Tibial artery (tissue), 4 donors: ENCODE data around the gene AATF.

Source experiments
- DNase-seq, 2 donors: peaks; one replicate each; pipeline ENCODE4 v3.0.0-alpha.2; 2019
- H3K27ac ChIP-seq, 2 donors: fragments of 200-600 bp; sonication (generic) in 1 of 2; 1 replicate in 1 of 2; 2 replicates in 1 of 2; pipeline ENCODE4 v1.5.1; 2018 to 2019; ENCODE audit warnings: mild to moderate bottlenecking in 1 of 2
- H3K27me3 ChIP-seq, 2 donors: fragments of 200-600 bp; sonication (generic) in 1 of 2; one replicate each; pipeline versions ENCODE4 v1.5.1 to v1.6.0; 2016 to 2019
- H3K36me3 ChIP-seq, 3 donors: fragments of 200-600 bp; sonication (generic) in 2 of 3; one replicate each; pipeline ENCODE4 v1.5.1; 2016 to 2019; ENCODE audit warnings: mild to moderate bottlenecking in 2 of 3
- H3K4me1 ChIP-seq, 4 donors: fragments of 200-600 bp; sonication (generic) in 2 of 4; 1 replicate in 3 of 4; 2 replicates in 1 of 4; pipeline ENCODE4 v1.5.1; 2016 to 2019
- H3K4me3 ChIP-seq, 2 donors: fragments of 200-600 bp; sonication (generic) in 1 of 2; 1 replicate in 1 of 2; 2 replicates in 1 of 2; pipeline ENCODE4 v1.5.1; 2018 to 2019; ENCODE audit warnings: mild to moderate bottlenecking in 2 of 2
- H3K9me3 ChIP-seq, 3 donors: fragments of 200-600 bp; sonication (generic) in 1 of 3; one replicate each; pipeline ENCODE4 v1.5.1; 2016 to 2019
- CTCF ChIP-seq, 2 experiments: fragments of 200-600 bp in 1 of 2; fragments of 450-650 bp in 1 of 2; IDR thresholded peaks; one replicate each; pipeline ENCODE4 v1.5.1; 2017 to 2019; ENCODE audit warnings: antibody characterized with exemption in 2 of 2, mild to moderate bottlenecking in 1 of 2, moderate library complexity in 1 of 2
- intact Hi-C: fragments of 100-400 bp; cut with DNase I; formaldehyde crosslinking; loops from one replicate; pipeline ENCODE4 v1.15.0; 2023; ENCODE audit warnings: low total_unique reads

The AATF gene

GRCh38 chr17:37097154-37097553, 148.4 kb downstream of the AATF start:
- no peaks in the 10 kb centered on the region for H3K27me3 ChIP-seq
- no peak for TF ChIP-seq CTCF (IDR thresholded peaks at IDR 0.05)
- no peaks in the 10 kb centered on the region for H3K9me3 ChIP-seq
- DNase-seq: no peak
- intact Hi-C loops: no loop called here
- H3K36me3 ChIP-seq: peaks cover 25 to 64% (median 29%) of the 10 kb centered on the region in 3 donors
- no peaks in the 10 kb centered on the region for H3K4me1 ChIP-seq
- H3K27ac ChIP-seq: no peak overlapping the region
- H3K4me3 ChIP-seq: no peak overlapping the region

- Histone ChIP-seq H3K27ac (no peak overlapping the region), H3K4me1 (no peaks in the 10 kb centered on the region), H3K9me3 (no peaks in the 10 kb centered on the region), H3K4me3 (no peak overlapping the region), H3K27me3 (no peaks in the 10 kb centered on the region), H3K36me3 (peaks cover 25 to 66% (median 29%) of the 10 kb centered on the region in 3 donors)
- intact Hi-C loops: no loop called here
- no peak for TF ChIP-seq CTCF (IDR thresholded peaks at IDR 0.05)
- no peak for DNase-seq
Observed at GRCh38 chr17:37098152-37098551, 149.4 kb downstream of the AATF start.

GRCh38 chr17:37098910-37099664, 150.3 kb downstream of the AATF start:
- no peaks in the 10 kb centered on the region for H3K27me3 ChIP-seq
- no peak overlapping the region for H3K4me3 ChIP-seq
- H3K27ac ChIP-seq: no peak overlapping the region
- intact Hi-C loops: no loop called here
- H3K4me1 ChIP-seq: no peaks in the 10 kb centered on the region
- peaks cover 28 to 68% (median 29%) of the 10 kb centered on the region in 3 donors for H3K36me3 ChIP-seq
- TF ChIP-seq CTCF (IDR thresholded peaks at IDR 0.05): no peak
- no peak for DNase-seq
- no peaks in the 10 kb centered on the region for H3K9me3 ChIP-seq

- DNase-seq: no peak
- Histone ChIP-seq H3K9me3 (no peaks in the 10 kb centered on the region), H3K27me3 (no peaks in the 10 kb centered on the region), H3K27ac (no peak overlapping the region), H3K36me3 (peaks cover 31 to 70% (median 33%) of the 10 kb centered on the region in 3 donors), H3K4me3 (no peak overlapping the region), H3K4me1 (no peaks in the 10 kb centered on the region)
- no peak for TF ChIP-seq CTCF (IDR thresholded peaks at IDR 0.05)
- intact Hi-C loops: no loop called here
Observed at GRCh38 chr17:37100231-37100630, 151.5 kb downstream of the AATF start.

- Histone ChIP-seq H3K4me1 (no peaks in the 10 kb centered on the region), H3K36me3 (peaks cover 20 to 59% (median 23%) of the 10 kb centered on the region in 3 donors), H3K27ac (no peak overlapping the region), H3K9me3 (no peaks in the 10 kb centered on the region), H3K4me3 (no peak overlapping the region), H3K27me3 (no peaks in the 10 kb centered on the region)
- intact Hi-C loops: no loop called here
- TF ChIP-seq CTCF (IDR thresholded peaks at IDR 0.05): no peak
- no peak for DNase-seq
Observed at GRCh38 chr17:37101306-37101705, 152.6 kb downstream of the AATF start.
